Measurements from ENCODE around the gene ZNF605.
A peak's percentile ranks its signal among the peaks of the same experiment; 100 is the strongest.
"Not testable (repeated sequence)": the region's sequence is repeated elsewhere in the genome, so short reads cannot be mapped to it uniquely, and the experiment has no call there.

The ZNF605 gene

GRCh38 chr12:132966676-132967415 is 10.7 kb upstream of the ZNF605 start:
- Histone ChIP-seq H3K27ac (replicated peaks) (no peak overlapping the region), H3K4me3 (replicated peaks; ENCODE audit: insufficient read depth, low read length) (no peak overlapping the region), H3K27me3 (ENCODE audit: insufficient read depth, poor library complexity, severe bottlenecking) (no peaks in the 10 kb centered on the region)
- no peak for DNase-seq (ENCODE audit: low read depth in 1 of 2, low spot score in 1 of 2)
- TF ChIP-seq CTCF (IDR thresholded peaks at IDR 0.05; ENCODE audit: insufficient read depth, low read length), result no peak
- no peak for TF ChIP-seq REST (IDR thresholded peaks at IDR 0.05; ENCODE audit: insufficient replicate concordance, low read depth)
- no peak for TF ChIP-seq GABPA (IDR thresholded peaks at IDR 0.05; ENCODE audit: low read depth)
- no peak for TF ChIP-seq SPI1 (IDR thresholded peaks at IDR 0.05; ENCODE audit: borderline replicate concordance, low read depth)
- TF ChIP-seq POLR2AphosphoS5 (IDR thresholded peaks at IDR 0.05; ENCODE audit: low read depth), result no peak

GRCh38 chr12:132965796-132966195 is 9.7 kb upstream of the ZNF605 start:
- DNase-seq (ENCODE audit: low read depth in 1 of 2, low spot score in 1 of 2), result no peak
- TF ChIP-seq SPI1 (IDR thresholded peaks at IDR 0.05; ENCODE audit: borderline replicate concordance, low read depth) (no peak), CTCF (IDR thresholded peaks at IDR 0.05; ENCODE audit: insufficient read depth, low read length) (no peak), POLR2AphosphoS5 (IDR thresholded peaks at IDR 0.05; ENCODE audit: low read depth) (no peak), REST (IDR thresholded peaks at IDR 0.05; ENCODE audit: insufficient replicate concordance, low read depth) (no peak), GABPA (IDR thresholded peaks at IDR 0.05; ENCODE audit: low read depth) (no peak)

GRCh38 chr12:132963947-132964346 is 7.8 kb upstream of the ZNF605 start:
- H3K4me3 ChIP-seq (replicated peaks; ENCODE audit: insufficient read depth, low read length); H3K27ac ChIP-seq (replicated peaks); H3K27me3 ChIP-seq (ENCODE audit: insufficient read depth, poor library complexity, severe bottlenecking): not testable (repeated sequence)
- DNase-seq (ENCODE audit: low read depth in 1 of 2, low spot score in 1 of 2), result peak in 1 of 2 experiments; percentile 33

More at GRCh38 chr12:132965796-132966195, 9.7 kb upstream of the ZNF605 start:
- Histone ChIP-seq H3K27me3 (ENCODE audit: insufficient read depth, poor library complexity, severe bottlenecking) (no peaks in the 10 kb centered on the region), H3K27ac (replicated peaks) (no peak overlapping the region), H3K4me3 (replicated peaks; ENCODE audit: insufficient read depth, low read length) (no peak overlapping the region)

- H3K4me3 ChIP-seq (replicated peaks; ENCODE audit: insufficient read depth, low read length); H3K27me3 ChIP-seq (ENCODE audit: insufficient read depth, poor library complexity, severe bottlenecking); H3K27ac ChIP-seq (replicated peaks); DNase-seq (ENCODE audit: low read depth in 1 of 2, low spot score in 1 of 2): not testable (repeated sequence)
Observed at GRCh38 chr12:132961790-132962189, 5.7 kb upstream of the ZNF605 start.

Data from HL-60 (cell line).